ENCODE data around the gene ETV1.

Gene ETV1

GRCh38 chr7:13845601-13846000, 143.9 kb downstream of the ETV1 start:
- no peak overlapping the region for H3K4me3 ChIP-seq (ENCODE audit: low read depth, low read length)
- in situ Hi-C loops (cut with HindIII; ENCODE audit: low sequenced_read_pairs) = no loop called here
- no peak for DNase-seq (ENCODE audit: low read depth, low spot score)
- TF ChIP-seq CTCF (IDR thresholded peaks at IDR 0.05; ENCODE audit: low read depth, low read length) = no peak

- no peak for DNase-seq (ENCODE audit: low read depth, low spot score)
- no peak for TF ChIP-seq CTCF (IDR thresholded peaks at IDR 0.05; ENCODE audit: low read depth, low read length)
- in situ Hi-C loops (cut with HindIII; ENCODE audit: low sequenced_read_pairs) = no loop called here
Observed at GRCh38 chr7:13844954-13845353, 144.5 kb downstream of the ETV1 start.

GRCh38 chr7:13841284-13841683, 148.2 kb downstream of the ETV1 start:
- no peak overlapping the region for H3K4me3 ChIP-seq (ENCODE audit: low read depth, low read length)
- in situ Hi-C loops (cut with HindIII; ENCODE audit: low sequenced_read_pairs) = no loop called here
- no peak for TF ChIP-seq CTCF (IDR thresholded peaks at IDR 0.05; ENCODE audit: low read depth, low read length)
- no peak for DNase-seq (ENCODE audit: low read depth, low spot score)

More at GRCh38 chr7:13844954-13845353, 144.5 kb downstream of the ETV1 start:
- no peak overlapping the region for H3K4me3 ChIP-seq (ENCODE audit: low read depth, low read length)

All from astrocyte of the spinal cord (primary cell).